Thoracic aorta (tissue), 2 donors: ENCODE results near the gene CACNG4. TPM values are rescaled to one million over a fixed set of nuclear protein-coding genes. Genes with fewer than 3 reads are reported as not detected.

Experiments used
- ATAC-seq: fragments of 150-250 bp; one replicate; pipeline ENCODE4 v1.8.0; 2017; ENCODE audit warnings: low read depth; ENCODE audit not compliant: insufficient number of reproducible peaks, low FRiP score
- DNase-seq: peaks from one replicate; pipeline ENCODE4 v3.0.0-alpha.2; 2020; ENCODE audit warnings: low spot score
- H3K27ac ChIP-seq, 2 donors: fragments of 200-600 bp; sonication (generic); 1 replicate in 1 of 2; 2 replicates in 1 of 2; pipeline ENCODE4 v1.5.1; 2016; ENCODE audit warnings: mild to moderate bottlenecking in 2 of 2, moderate library complexity in 2 of 2
- H3K27me3 ChIP-seq: fragments of 200-600 bp; sonication (generic); replicated peaks from 2 replicates; pipeline ENCODE4 v1.6.0; 2016; ENCODE audit warnings: mild to moderate bottlenecking; ENCODE audit not compliant: insufficient read depth
- H3K36me3 ChIP-seq: fragments of 200-600 bp; sonication (generic); one replicate; pipeline ENCODE4 v1.5.1; 2016
- H3K4me1 ChIP-seq, 2 donors: fragments of 200-600 bp; sonication (generic); 1 replicate in 1 of 2; 2 replicates in 1 of 2; pipeline versions ENCODE4 v1.5.1 to v1.6.0; 2016; ENCODE audit warnings: low read depth in 2 of 2, mild to moderate bottlenecking in 1 of 2; ENCODE audit not compliant: control insufficient read depth in 1 of 2
- H3K4me3 ChIP-seq: fragments of 200-600 bp; sonication (generic); 2 replicates; pipeline ENCODE4 v1.5.1; 2016; ENCODE audit warnings: mild to moderate bottlenecking
- H3K9me3 ChIP-seq: fragments of 200-600 bp; sonication (generic); 2 replicates; pipeline ENCODE4 v1.5.1; 2016
- total RNA-seq, 2 donors: library from RNA; depleted of rRNA; stranded (reverse); fragments of >200 nt; gene quantifications; one replicate each; pipeline versions ENCODE4 v1.1.0 to v1.2.3, GENCODE V29; 2016
- TF ChIP-seq, protein P1 (sequence below): fragments of 200-600 bp; sonication (generic); IDR thresholded peaks from one replicate; pipeline ENCODE4 v1.5.1; 2019; ENCODE audit warnings: antibody characterized with exemption

Gene CACNG4
- total RNA-seq, 2 donors from 2014 or later = not detected

DNA sequence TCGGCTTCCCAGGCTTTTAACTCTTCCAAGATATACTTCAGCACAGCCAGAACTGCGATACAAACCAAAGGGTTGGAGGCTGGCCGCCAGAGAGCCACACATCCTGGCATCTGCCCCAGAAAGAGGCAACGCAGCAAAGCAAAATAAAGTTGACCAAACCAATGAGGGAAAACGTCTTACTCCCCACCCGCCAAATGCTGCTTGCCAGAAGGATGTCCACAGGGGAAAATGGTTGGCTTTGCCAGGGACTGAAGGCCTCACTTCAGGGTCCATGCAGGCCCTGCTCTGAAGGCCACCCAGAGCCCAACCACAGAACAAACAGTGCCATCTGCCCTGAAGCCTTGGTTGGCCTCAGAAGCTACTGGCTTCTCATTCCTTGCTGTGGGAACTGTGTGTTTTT is 94.9 kb downstream of the CACNG4 start:
- TF ChIP-seq, protein P1, sequence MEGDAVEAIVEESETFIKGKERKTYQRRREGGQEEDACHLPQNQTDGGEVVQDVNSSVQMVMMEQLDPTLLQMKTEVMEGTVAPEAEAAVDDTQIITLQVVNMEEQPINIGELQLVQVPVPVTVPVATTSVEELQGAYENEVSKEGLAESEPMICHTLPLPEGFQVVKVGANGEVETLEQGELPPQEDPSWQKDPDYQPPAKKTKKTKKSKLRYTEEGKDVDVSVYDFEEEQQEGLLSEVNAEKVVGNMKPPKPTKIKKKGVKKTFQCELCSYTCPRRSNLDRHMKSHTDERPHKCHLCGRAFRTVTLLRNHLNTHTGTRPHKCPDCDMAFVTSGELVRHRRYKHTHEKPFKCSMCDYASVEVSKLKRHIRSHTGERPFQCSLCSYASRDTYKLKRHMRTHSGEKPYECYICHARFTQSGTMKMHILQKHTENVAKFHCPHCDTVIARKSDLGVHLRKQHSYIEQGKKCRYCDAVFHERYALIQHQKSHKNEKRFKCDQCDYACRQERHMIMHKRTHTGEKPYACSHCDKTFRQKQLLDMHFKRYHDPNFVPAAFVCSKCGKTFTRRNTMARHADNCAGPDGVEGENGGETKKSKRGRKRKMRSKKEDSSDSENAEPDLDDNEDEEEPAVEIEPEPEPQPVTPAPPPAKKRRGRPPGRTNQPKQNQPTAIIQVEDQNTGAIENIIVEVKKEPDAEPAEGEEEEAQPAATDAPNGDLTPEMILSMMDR = no peak
- no peaks in the 10 kb centered on the region for H3K9me3 ChIP-seq
- ATAC-seq (no peak), DNase-seq (no peak)
- no peak overlapping the region for H3K27ac ChIP-seq
- no peaks in the 10 kb centered on the region for H3K27me3 ChIP-seq
- peaks cover 0 to 8% of the 10 kb centered on the region in 2 donors for H3K4me1 ChIP-seq
- no peak overlapping the region for H3K4me3 ChIP-seq
- H3K36me3 ChIP-seq = no peaks in the 10 kb centered on the region

DNA sequence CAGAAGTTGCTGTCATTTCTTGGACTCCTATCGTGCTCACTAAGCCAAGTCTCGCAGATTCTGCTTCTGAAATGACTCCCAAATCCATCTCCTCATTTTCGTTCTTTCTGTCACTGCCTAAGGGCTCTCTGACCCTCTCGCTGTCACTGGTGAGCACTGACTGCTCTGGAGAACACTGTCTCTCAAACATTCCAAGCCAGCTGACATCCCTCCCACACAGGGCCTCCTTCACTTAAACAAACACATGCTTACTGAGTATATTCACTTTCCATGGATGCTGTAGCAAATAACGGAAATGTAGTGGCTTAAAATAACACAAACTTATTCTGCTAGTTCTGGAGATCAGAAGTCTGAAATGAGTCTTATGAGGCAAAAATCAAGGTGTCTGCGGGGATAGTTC is 98.6 kb downstream of the CACNG4 start:
- DNase-seq (no peak), ATAC-seq (no peak)
- Histone ChIP-seq H3K27me3 (no peaks in the 10 kb centered on the region), H3K27ac (no peak overlapping the region), H3K9me3 (no peaks in the 10 kb centered on the region), H3K4me1 (peaks cover 0 to 8% of the 10 kb centered on the region in 2 donors), H3K36me3 (no peaks in the 10 kb centered on the region), H3K4me3 (no peak overlapping the region)
- TF ChIP-seq, protein P1 = no peak

DNA sequence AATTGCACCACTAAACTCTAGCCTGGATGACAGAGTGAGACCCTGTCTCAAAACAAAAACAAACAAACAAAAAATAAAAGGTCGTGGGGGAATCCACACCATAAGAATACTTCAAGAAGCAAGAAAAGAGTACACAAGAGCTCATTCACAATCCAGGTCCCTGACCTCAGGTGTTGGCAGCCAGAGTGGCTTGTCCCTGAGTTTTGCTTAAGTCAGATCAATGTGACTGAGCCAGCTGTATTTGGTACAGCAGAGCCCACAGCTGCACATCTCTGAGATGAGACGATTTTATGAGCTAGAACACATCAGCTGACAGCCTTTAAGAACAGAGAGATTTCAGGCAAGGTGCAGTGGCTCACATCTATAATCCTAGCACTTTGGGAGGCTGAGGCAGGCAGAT is 102.2 kb downstream of the CACNG4 start:
- Histone ChIP-seq H3K27ac (no peak overlapping the region), H3K4me3 (no peak overlapping the region), H3K9me3 (no peaks in the 10 kb centered on the region), H3K4me1 (no peaks in the 10 kb centered on the region), H3K27me3 (no peaks in the 10 kb centered on the region), H3K36me3 (no peaks in the 10 kb centered on the region)
- TF ChIP-seq, protein P1 = no peak
- DNase-seq (no peak), ATAC-seq (no peak)

DNA sequence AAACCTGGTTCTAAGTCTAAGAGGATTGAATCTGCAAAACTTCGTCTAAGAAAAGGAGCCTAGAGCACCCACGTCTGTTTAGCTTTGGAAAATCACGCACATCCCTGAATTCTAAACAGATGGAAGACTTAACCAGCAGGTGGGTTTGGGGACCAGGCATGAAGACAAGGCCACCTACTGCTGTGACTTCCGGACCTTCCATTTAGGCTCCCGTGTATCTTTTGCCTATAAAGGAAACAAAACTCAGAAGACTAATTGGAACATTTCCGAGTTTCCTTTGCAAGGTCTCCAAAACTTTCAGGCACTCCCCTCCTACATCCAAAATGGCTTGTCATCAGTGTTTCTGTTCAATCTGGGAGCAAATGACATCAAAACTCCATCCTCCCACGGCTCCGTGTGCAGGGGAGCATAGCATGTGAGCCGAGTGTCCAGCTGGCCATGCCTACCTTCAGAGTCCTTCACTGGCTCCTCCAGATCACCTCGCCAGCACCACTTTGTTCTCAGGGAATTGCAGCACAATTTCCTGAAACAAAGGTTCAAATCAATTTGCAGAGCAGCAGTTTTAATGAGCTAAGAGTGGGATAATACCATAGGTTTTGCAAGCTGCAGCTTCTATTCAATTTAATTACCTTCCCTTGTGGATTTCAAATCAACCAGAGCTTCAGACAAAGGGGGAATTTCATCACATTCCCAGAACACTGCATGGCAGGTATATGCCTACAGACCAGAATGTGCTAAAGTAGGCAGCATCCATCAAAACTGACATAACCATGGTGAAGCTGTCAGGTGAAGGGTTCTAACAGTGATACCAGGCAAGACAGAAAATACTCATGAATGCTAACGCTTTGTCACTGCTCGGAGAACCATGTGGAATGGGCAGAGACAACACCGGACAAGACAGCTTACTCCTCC is 103.3 kb downstream of the CACNG4 start:
- no peak for DNase-seq
- Histone ChIP-seq H3K9me3 (no peaks in the 10 kb centered on the region), H3K36me3 (no peaks in the 10 kb centered on the region), H3K4me1 (no peaks in the 10 kb centered on the region), H3K27me3 (no peaks in the 10 kb centered on the region), H3K4me3 (no peak overlapping the region), H3K27ac (no peak overlapping the region)
- ATAC-seq = no peak
- TF ChIP-seq, protein P1 = no peak

DNA sequence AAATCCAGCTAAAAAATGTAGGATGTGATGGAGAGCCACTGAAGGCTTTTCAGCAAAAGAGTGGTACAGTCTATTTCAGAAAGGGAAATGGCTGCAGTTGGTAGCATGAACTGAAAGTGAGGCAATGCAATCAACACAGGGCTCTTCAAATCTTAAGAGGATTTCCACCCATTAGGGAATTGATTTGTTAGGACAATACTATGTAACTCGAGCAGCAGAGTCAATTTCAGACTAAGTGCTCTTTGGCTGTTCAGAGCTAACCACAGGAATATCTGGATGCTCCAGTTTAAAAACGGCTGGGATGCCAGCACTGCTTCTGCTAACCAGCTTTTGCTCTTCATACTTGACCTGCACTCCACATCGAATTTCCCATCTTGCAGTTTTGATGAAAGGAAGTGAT is 104.5 kb downstream of the CACNG4 start:
- Histone ChIP-seq H3K9me3 (no peaks in the 10 kb centered on the region), H3K4me1 (no peaks in the 10 kb centered on the region), H3K27ac (no peak overlapping the region), H3K36me3 (no peaks in the 10 kb centered on the region), H3K4me3 (no peak overlapping the region), H3K27me3 (no peaks in the 10 kb centered on the region)
- TF ChIP-seq, protein P1 = no peak
- ATAC-seq = no peak
- DNase-seq = no peak
